ACHN (cell line): Measurements from ENCODE around the gene TNFRSF14.

ENCODE experiments used
- DNase-seq: peaks from one replicate; pipeline ENCODE4 v3.0.0-alpha.2; 2015
- in situ Hi-C: cut with HindIII; loops from 2 replicates; pipeline ENCODE4 v1.10.0; 2017; ENCODE audit warnings: low sequenced_read_pairs, low pct_ligation_motif_present, low pct_unique_long_range_greater_than_20kb

The TNFRSF14 gene

GRCh38 chr1:2590233-2591141 is 34.3 kb downstream of the TNFRSF14 start:
- in situ Hi-C loops = no loop called here
- no peak for DNase-seq

GRCh38 chr1:2591233-2591580 is 35.0 kb downstream of the TNFRSF14 start:
- in situ Hi-C loops = no loop called here
- no peak for DNase-seq

DNA sequence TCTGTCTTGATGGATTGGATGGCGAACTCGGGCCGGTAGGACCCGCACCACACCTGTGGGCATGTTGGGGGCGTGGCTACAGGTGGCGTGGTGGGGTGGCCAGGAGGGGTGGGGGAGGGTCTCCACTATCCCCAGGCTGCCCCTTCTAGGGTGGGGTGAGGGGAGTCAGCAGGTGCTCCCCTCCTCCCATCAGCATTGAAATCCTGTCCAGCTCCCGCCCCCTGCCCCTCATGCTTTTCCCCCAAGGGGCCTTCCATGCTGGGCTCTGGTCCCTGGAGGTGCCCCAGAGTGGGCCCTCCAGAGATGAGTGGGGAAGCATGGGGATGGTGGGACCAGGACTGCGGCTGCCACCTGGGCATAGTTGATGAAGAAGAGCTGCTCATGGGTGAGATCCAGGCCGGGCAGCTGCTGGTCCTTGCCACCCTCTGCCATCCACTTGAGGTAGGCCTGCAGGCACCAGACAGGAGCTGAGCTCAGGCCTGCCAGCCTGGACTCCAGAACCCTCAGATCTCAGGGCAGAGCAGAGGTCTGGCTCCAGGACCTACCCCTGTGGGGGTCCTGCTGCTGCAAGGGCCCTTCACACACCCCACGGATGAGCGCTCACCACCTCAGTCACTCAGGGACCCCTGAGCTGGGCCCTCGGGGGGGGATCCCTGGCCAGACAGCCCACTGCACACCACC is 35.5 kb downstream of the TNFRSF14 start:
- in situ Hi-C loops = no loop called here
- DNase-seq = no peak

GRCh38 chr1:2592672-2593071 is 36.5 kb downstream of the TNFRSF14 start:
- DNase-seq = no peak
- in situ Hi-C loops = no loop called here

- in situ Hi-C loops = no loop called here
Observed at GRCh38 chr1:2593251-2593878, 37.2 kb downstream of the TNFRSF14 start.

DNA sequence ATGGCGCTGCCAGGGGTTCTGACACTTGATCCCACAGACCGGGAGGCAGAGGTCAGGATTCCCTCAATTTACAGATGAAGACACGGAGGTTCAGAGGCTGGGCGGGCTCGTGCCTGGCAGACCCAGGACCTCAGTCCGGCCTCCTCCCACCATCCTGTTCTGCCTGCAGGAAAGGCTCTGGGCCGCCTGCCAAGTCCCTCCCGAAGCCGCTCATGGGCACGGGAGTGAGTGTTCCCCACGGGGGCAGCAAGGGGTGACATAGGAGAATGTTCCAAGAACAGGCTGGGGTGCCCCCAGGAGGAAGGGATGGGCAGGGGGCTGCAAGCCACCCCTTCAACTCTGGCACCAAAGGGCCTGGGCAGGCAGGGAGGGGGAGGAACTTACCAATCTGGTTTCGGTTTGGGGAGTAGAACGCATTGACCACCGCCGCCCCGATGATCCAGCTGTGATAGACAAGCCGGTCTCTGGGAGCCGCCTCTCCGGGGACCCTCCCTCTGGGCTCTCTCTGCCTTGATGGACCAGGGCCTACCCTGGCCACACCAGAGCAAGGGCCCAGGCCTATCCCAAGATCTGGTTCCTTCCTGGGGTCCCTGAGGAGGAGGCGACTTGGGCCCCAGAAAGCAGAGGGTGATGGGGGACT is 38.0 kb downstream of the TNFRSF14 start:
- in situ Hi-C loops = no loop called here
- no peak for DNase-seq

More at GRCh38 chr1:2593251-2593878, 37.2 kb downstream of the TNFRSF14 start:
- DNase-seq = no peak

GRCh38 chr1:2594641-2595131 is 38.5 kb downstream of the TNFRSF14 start:
- in situ Hi-C loops = no loop called here
- no peak for DNase-seq

- in situ Hi-C loops = no loop called here
Observed at GRCh38 chr1:2595261-2595811, 39.2 kb downstream of the TNFRSF14 start.

DNA sequence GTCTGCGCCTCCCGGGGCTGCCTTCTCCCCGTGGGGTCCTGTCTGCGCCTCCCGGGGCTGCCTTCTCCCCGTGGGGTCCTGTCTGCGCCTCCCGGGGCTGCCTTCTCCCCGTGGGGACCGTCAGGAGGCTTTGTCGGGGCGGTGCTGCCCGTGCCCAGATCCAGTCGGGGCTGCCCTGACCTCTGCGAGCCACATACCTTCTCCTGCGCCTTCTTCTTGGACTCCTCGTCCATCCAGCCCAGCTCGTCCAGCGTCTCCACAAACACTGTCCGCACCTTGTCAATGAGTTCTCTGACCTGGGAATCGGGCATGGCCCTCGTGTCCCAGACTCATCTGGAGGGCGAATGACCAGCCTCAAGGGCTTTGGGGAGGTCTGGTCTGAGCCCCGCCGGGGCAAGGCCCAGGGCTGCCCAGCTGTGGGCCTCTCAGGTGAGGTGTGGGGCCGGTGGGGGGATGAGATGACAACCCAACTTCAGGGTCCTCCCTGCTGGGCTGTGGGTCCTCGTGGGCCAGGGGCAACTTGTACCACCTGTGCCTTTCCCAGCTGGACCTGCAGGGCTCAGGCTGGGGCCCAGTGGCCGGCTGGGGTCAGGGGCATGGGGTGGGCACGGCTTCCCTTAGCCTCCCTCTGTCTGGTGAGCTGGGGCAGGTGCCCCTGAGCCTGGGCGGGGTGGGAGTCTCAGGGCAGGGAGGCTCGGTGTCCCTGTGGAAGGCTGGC is 39.8 kb downstream of the TNFRSF14 start:
- in situ Hi-C loops = no loop called here

More at GRCh38 chr1:2595261-2595811, 39.2 kb downstream of the TNFRSF14 start:
- DNase-seq = no peak

DNA sequence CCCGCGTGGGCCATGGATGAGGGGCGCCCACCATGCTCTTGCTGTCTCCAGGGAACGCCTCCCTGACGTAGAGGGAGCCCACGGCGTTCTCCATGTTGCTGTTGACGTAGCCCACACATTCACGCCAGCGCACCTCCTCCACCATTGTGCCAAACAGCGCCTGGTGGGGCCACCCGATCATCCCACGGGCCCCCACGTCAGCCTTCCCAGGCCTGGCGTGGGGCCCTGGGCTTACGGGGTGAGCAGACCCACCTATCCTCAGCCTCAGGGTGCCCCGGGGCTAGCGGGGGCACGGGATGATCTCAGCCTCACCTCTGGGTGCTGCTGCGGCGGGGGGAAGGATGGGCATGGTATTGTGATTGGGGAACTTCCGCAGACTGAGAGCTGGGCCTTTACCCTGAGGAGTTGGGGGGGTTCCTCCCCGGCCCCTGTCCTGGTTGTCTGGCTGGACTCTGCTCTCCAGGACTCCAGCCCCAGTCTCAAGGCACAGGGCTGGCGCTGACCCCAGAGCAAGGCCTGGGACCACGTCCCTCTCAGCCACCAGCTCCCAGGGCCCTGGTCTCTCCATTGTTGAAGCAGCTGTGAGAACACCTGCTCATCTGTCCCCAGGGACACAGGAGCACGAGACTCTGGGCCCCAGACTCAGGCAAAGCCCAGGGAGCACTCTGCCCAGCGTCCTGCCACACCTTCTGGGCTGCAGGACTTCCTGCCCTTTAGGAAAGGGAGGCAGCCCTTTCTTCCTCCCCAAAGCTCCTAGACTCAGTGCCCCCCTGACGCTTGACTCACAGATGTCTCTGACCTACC is 40.6 kb downstream of the TNFRSF14 start:
- in situ Hi-C loops = no loop called here
- DNase-seq = no peak

More for the DNA sequence above, 39.8 kb downstream of the TNFRSF14 start:
- no peak for DNase-seq

DNA sequence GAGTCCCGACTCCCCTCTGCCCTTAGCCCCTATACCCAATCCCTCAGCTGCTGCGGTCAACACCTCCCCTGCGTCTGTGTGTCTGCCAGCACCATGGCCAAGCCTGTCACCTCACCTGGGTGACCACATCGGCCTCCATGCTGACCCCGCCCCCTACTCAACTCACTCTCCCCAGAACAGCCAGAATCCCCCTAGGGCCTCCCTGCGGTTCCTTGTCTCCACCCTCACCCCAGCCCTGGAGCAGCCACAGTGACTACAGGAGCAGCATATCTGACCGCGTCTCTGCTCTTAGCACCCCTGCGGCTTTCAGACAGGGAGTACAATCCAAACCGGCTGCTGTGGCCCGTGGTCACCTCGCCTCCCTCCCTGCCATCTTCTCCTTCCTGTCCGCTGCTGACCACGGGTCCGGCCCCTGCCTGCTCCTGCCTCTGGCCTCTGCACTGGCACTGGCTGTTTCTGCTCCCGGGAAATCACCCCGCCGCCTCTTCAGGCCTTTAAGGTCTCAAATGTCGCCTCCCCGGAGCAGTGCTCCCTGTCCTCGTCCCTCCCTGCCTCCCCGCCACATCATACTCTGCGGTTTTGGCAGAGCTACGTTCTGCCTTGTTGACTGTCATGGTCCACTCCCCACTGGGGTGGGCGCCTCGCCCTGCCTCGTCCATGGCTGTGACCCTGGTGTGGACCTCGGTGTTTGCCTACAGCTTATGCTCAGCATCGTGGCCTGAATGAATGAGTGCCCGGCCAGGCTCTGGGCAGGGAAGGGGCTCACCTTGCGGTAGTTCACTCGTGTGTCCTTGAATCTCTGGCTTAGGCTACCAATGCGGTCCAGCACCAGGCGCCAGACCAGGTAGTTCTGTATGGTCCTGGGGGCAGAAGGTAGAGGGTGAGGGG is 41.5 kb downstream of the TNFRSF14 start:
- in situ Hi-C loops = no loop called here
- no peak for DNase-seq

GRCh38 chr1:2598329-2598931 is 42.3 kb downstream of the TNFRSF14 start:
- in situ Hi-C loops = no loop called here
- DNase-seq = no peak

- no peak for DNase-seq
- in situ Hi-C loops = no loop called here
Observed at GRCh38 chr1:2601721-2602303, 45.6 kb downstream of the TNFRSF14 start.

- in situ Hi-C loops = no loop called here
- DNase-seq = no peak
Observed at GRCh38 chr1:2602311-2602835, 46.2 kb downstream of the TNFRSF14 start.

DNA sequence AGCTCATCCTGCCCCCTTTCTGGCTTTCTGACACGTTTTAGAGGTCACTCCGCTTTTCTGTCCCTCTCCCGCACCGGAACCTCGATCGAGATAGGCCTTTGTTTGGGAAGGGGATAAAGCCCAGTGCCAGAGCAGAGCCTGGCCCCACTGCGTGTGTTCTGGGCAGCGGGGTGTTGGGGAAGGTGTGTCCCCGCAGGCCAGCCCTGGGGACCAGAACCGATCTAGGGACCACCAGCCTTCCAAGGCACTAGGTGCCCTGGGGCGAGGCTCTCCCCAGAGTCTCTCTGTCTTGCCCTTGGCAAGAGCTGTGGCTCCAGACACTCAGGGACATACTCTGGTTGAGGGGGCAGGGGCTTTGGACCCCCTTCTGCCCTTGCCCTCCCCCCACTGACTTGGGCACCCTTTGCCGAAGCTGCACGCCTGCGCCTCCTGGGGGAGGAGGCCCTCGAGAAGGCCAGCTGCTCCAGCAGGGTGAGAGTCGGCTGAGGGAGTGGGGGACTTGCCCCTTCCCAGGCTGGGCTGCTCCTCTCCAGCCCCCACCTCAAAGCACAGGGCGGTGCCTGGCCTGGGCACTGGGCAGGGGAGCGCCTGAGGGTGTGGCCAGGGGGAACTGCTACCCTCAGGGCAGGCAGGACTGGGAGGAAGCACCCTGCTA is 46.8 kb downstream of the TNFRSF14 start:
- in situ Hi-C loops = no loop called here
- DNase-seq = no peak
